ENCODE results near the gene SCG3.

Gene SCG3

DNA sequence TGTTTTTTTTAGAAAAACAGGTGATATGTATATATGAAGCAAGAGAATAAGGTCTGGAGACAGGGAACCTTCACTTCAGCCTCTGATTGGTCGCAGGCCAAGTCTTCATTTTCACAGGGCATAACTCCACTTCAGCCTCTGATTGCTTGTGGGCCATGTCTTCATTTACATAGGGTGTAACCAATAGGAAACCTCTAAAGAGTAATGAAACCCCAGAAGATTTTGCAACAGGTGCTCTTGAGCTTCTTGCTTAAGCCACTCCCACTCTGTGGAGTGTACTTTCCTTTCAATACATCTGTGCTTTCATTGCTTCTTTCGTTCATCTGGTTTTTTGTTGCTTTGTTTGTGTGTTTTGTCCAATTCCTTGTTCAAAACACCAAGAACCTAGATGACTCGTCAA is 22.6 kb upstream of the SCG3 start:
- Histone ChIP-seq H3K27ac (ENCODE audit: low read depth, low read length, severe bottlenecking) (no peak overlapping the region), H3K36me3 (ENCODE audit: control insufficient read depth, insufficient read depth, low read length) (no peaks in the 10 kb centered on the region), H3K9me3 (ENCODE audit: control insufficient read depth, low read length) (no peaks in the 10 kb centered on the region), H3K4me3 (ENCODE audit: extremely low read depth, insufficient read depth, low read length, poor library complexity, severe bottlenecking) (no peak overlapping the region), H3K4me1 (ENCODE audit: control insufficient read depth, insufficient read depth, low read length, poor library complexity, severe bottlenecking) (no peaks in the 10 kb centered on the region)
- WGBS, 2 experiments (ENCODE audit: insufficient coverage in 2 of 2), result 90 to 100% methylated on average over 1 to 2 of the region's 3 CpGs

DNA sequence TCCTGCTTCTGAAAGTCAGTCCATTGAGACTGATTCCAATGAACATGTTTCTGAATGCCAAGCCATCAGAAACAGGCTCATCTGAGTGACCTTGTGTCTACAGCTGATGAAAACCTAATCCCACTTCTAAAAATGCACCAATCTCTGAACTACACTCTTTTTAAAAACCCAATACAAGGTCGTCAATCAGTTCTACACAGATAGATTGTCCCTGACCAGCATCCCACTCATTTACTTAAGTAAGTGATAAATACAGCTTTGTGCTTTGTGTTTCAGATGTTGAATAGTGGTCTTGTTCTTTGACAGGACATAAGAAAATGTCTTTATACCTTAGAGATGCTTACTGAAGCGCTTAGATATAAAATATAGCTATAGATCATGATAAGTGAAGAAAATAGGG is 20.2 kb upstream of the SCG3 start:
- no CpG with 5 or more reads among the region's 2 CpGs for WGBS, 2 experiments (ENCODE audit: insufficient coverage in 2 of 2)
- no peaks in the 10 kb centered on the region for H3K4me1 ChIP-seq (ENCODE audit: control insufficient read depth, insufficient read depth, low read length, poor library complexity, severe bottlenecking)

DNA sequence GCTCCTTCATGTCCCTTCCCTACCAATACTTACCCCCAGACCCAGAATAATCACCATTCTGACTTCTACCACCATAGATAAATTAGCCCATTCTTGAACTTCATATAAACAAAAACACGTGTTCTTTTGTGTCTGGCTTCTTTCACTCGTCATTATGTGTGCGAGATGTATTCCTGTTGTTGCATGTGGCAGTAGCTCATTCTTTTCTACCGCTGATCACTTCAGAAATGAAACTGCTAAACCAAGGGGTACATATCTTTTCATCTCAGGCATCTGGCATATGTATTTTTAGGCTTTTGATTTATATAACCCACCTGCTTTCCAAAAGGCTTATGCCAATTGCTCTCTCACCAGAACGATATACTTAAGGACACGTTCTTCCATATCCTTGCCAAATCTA is 13.8 kb upstream of the SCG3 start:
- Histone ChIP-seq H3K36me3 (ENCODE audit: control insufficient read depth, insufficient read depth, low read length) (no peaks in the 10 kb centered on the region), H3K4me3 (ENCODE audit: extremely low read depth, insufficient read depth, low read length, poor library complexity, severe bottlenecking) (no peak overlapping the region)
- WGBS, 2 experiments (ENCODE audit: insufficient coverage in 2 of 2), result 94 to 100% methylated on average over 3 to 6 of the region's 6 CpGs

More for the DNA sequence above, 20.2 kb upstream of the SCG3 start:
- Histone ChIP-seq H3K9me3 (ENCODE audit: control insufficient read depth, low read length) (no peaks in the 10 kb centered on the region), H3K4me3 (ENCODE audit: extremely low read depth, insufficient read depth, low read length, poor library complexity, severe bottlenecking) (no peak overlapping the region), H3K36me3 (ENCODE audit: control insufficient read depth, insufficient read depth, low read length) (no peaks in the 10 kb centered on the region), H3K27ac (ENCODE audit: low read depth, low read length, severe bottlenecking) (no peak overlapping the region)

DNA sequence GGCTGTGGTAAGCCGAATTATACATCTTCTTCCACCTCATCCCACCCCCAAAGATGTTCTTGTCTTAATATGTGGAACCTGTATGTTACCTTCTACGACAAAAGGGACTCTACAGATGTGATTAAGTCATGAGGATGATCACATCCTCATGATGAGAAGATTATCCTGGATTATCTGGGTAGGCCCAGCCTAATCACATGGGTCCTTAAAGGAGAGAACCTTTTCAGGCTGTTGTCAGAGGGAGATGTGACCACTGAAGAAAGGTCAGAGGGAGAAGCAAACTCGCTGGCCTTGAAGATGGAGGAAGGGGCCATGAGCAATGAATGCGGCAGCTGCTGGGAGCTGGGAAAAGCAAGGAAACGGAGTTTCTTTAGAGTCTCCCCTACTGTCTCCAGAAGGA is 12.9 kb upstream of the SCG3 start:
- Histone ChIP-seq H3K4me1 (ENCODE audit: control insufficient read depth, insufficient read depth, low read length, poor library complexity, severe bottlenecking) (peaks cover 7% of the 10 kb centered on the region), H3K9me3 (ENCODE audit: control insufficient read depth, low read length) (no peaks in the 10 kb centered on the region), H3K4me3 (ENCODE audit: extremely low read depth, insufficient read depth, low read length, poor library complexity, severe bottlenecking) (no peak overlapping the region), H3K27ac (ENCODE audit: low read depth, low read length, severe bottlenecking) (no peak overlapping the region), H3K36me3 (ENCODE audit: control insufficient read depth, insufficient read depth, low read length) (no peaks in the 10 kb centered on the region)
- WGBS, 2 experiments (ENCODE audit: insufficient coverage in 2 of 2), result 85 to 92% methylated on average over 4 of the region's 5 CpGs

More for the DNA sequence above, 13.8 kb upstream of the SCG3 start:
- Histone ChIP-seq H3K9me3 (ENCODE audit: control insufficient read depth, low read length) (no peaks in the 10 kb centered on the region), H3K4me1 (ENCODE audit: control insufficient read depth, insufficient read depth, low read length, poor library complexity, severe bottlenecking) (peaks cover 6% of the 10 kb centered on the region), H3K27ac (ENCODE audit: low read depth, low read length, severe bottlenecking) (no peak overlapping the region)

DNA sequence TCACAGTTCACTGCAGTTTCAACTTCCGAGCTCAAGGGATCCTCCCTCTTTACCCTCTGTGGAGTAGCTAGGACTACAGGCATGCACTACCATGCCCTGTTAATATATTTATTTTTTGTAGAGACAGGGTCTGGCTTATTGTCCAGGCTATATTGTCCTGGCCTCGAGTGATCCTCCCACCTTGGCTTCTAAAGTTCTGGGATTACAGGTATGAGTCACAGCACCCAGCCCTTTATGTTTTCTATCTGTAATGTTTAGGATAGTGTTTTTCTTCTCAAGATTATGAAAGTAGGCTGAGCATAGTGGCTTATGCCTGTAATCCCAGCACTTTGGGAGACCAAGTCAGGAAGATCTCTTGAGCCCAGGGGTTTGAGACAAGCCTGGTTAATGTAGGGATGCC is 11.9 kb upstream of the SCG3 start:
- 60 to 100% methylated on average over 1 of the region's 2 CpGs for WGBS, 2 experiments (ENCODE audit: insufficient coverage in 2 of 2)
- Histone ChIP-seq H3K9me3 (ENCODE audit: control insufficient read depth, low read length) (no peaks in the 10 kb centered on the region), H3K27ac (ENCODE audit: low read depth, low read length, severe bottlenecking) (no peak overlapping the region), H3K36me3 (ENCODE audit: control insufficient read depth, insufficient read depth, low read length) (no peaks in the 10 kb centered on the region), H3K4me3 (ENCODE audit: extremely low read depth, insufficient read depth, low read length, poor library complexity, severe bottlenecking) (no peak overlapping the region), H3K4me1 (ENCODE audit: control insufficient read depth, insufficient read depth, low read length, poor library complexity, severe bottlenecking) (peaks cover 7% of the 10 kb centered on the region)

DNA sequence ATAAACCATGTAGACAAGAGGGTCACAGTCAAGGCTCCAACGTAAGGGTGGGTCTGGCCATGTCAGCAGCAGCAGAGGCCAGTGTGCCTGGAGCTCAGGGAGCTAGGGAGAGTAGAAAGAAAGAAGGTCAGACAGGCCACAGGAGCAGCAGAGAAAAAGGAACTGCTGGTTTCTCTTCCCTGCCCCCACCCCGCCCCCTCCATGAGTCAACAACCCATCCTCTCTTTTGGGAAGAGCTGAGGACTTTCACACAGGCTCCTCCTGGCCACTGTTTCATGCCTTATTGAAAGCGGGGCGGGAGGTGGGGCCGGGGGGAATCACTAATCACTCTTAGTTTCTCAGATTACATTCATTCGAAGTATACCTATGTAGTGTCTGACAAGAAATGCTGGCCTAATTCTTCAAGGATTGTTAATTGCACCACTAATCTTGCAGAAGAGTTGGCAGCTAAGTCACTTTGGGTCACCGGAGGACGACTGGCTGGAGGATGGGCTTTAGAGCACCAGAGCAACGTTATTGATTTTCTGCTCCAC is 9.1 kb upstream of the SCG3 start:
- H3K4me3 ChIP-seq (ENCODE audit: extremely low read depth, insufficient read depth, low read length, poor library complexity, severe bottlenecking), result no peak overlapping the region
- no peak overlapping the region for H3K27ac ChIP-seq (ENCODE audit: low read depth, low read length, severe bottlenecking)
- no peaks in the 10 kb centered on the region for H3K36me3 ChIP-seq (ENCODE audit: control insufficient read depth, insufficient read depth, low read length)
- H3K4me1 ChIP-seq (ENCODE audit: control insufficient read depth, insufficient read depth, low read length, poor library complexity, severe bottlenecking), result peaks cover 7% of the 10 kb centered on the region
- 64 to 69% methylated on average over 2 to 3 of the region's 9 CpGs for WGBS, 2 experiments (ENCODE audit: insufficient coverage in 2 of 2)
- H3K9me3 ChIP-seq (ENCODE audit: control insufficient read depth, low read length), result no peaks in the 10 kb centered on the region

DNA sequence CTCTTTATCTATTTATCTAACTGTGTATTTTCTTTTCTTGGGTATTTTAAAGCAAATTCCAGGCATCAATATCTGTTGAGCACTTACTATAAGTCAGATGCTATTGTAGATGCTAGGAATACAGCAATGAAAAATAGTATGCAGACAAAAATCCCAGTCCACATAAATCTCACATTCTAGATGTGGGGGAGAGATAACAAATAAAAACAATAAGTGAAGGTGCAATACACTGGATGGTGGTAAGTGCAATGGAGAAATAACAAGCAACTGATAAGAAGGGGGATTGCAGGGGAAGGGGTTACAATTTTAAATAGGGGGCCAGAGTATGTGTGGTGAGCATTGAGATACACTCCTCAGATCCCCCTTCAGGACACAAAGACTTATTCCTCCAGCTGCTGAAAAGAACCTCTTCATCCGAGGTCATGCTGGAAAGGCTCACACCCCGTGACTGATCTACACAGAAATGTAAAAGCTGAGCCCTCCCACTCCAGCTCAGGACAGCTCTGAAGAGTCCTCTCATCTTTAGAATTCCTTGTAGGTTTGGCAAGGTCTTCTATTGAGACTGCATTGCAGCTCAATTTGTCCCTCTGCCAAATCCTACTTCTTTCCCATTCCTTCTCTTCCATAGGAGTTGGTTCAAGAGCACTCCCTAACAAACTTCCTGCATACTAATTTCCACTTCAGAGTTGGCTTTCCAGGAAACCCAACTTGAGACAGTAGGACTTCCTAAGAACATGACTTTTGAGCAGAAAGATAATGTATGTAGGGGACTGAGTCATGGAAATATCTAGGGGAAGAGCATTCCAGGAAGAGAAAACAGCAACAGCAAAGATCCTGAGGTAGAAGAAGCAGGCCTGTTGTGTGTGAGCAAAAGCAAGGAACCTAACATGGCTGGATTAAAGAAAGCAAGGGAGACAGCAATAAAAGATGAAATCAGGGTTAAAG is 8.1 kb upstream of the SCG3 start:
- Histone ChIP-seq H3K4me1 (ENCODE audit: control insufficient read depth, insufficient read depth, low read length, poor library complexity, severe bottlenecking) (peaks cover 7% of the 10 kb centered on the region), H3K9me3 (ENCODE audit: control insufficient read depth, low read length) (no peaks in the 10 kb centered on the region), H3K36me3 (ENCODE audit: control insufficient read depth, insufficient read depth, low read length) (no peaks in the 10 kb centered on the region), H3K4me3 (ENCODE audit: extremely low read depth, insufficient read depth, low read length, poor library complexity, severe bottlenecking) (no peak overlapping the region), H3K27ac (ENCODE audit: low read depth, low read length, severe bottlenecking) (no peak overlapping the region)
- WGBS, 2 experiments (ENCODE audit: insufficient coverage in 2 of 2), result 56 to 57% methylated on average over 1 to 2 of the region's 2 CpGs

DNA sequence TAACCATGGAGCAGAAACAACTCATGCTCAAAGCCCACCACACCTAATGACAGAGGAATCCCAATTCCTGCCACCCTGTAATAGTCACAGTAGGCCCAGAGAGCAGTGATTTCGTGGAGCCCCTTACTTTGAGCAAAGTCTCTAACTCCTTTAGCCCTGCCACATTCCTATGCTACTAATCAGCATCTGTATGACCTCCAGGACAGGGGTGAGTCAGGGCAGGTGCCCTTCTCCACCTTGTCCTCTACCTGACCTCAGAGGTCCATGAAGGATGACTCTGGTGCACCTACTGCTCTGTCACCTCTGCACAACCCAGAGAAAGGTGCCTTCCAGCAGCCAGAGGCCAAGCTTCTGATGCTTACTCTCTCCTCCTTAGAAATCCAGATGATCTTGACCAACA is 6.1 kb upstream of the SCG3 start:
- Histone ChIP-seq H3K36me3 (ENCODE audit: control insufficient read depth, insufficient read depth, low read length) (no peaks in the 10 kb centered on the region), H3K9me3 (ENCODE audit: control insufficient read depth, low read length) (no peaks in the 10 kb centered on the region), H3K27ac (ENCODE audit: low read depth, low read length, severe bottlenecking) (no peak overlapping the region), H3K4me1 (ENCODE audit: control insufficient read depth, insufficient read depth, low read length, poor library complexity, severe bottlenecking) (peaks cover 7% of the 10 kb centered on the region), H3K4me3 (ENCODE audit: extremely low read depth, insufficient read depth, low read length, poor library complexity, severe bottlenecking) (no peak overlapping the region)
- 67% methylated on average over 1 of the region's 1 CpG; no CpG with 5 or more reads in 1 of the 2 experiments for WGBS, 2 experiments (ENCODE audit: insufficient coverage in 2 of 2)

DNA sequence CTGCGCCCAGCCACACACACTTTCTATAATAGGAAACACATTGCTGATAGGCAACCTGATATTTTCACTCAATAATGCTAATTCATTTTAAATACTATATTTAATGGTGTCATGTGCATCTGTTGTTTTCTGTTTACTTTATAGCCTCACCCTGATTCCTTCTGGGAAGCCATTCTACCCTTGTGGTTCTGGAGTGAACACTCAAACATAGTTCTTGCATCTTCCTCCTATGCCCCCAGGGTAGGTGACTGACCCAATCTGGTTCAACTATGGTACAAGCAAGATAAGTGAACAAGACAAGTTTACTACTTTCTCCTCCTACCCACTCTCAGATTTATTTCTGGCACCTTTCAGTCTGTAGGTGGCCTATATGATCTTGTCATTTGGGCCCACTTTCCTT is 4.3 kb upstream of the SCG3 start:
- WGBS, 2 experiments (ENCODE audit: insufficient coverage in 2 of 2), result no CpG with 5 or more reads among the region's 1 CpG
- H3K36me3 ChIP-seq (ENCODE audit: control insufficient read depth, insufficient read depth, low read length), result no peaks in the 10 kb centered on the region
- no peak overlapping the region for H3K4me3 ChIP-seq (ENCODE audit: extremely low read depth, insufficient read depth, low read length, poor library complexity, severe bottlenecking)
- no peak overlapping the region for H3K27ac ChIP-seq (ENCODE audit: low read depth, low read length, severe bottlenecking)
- H3K9me3 ChIP-seq (ENCODE audit: control insufficient read depth, low read length), result no peaks in the 10 kb centered on the region
- H3K4me1 ChIP-seq (ENCODE audit: control insufficient read depth, insufficient read depth, low read length, poor library complexity, severe bottlenecking), result peaks cover 6% of the 10 kb centered on the region

DNA sequence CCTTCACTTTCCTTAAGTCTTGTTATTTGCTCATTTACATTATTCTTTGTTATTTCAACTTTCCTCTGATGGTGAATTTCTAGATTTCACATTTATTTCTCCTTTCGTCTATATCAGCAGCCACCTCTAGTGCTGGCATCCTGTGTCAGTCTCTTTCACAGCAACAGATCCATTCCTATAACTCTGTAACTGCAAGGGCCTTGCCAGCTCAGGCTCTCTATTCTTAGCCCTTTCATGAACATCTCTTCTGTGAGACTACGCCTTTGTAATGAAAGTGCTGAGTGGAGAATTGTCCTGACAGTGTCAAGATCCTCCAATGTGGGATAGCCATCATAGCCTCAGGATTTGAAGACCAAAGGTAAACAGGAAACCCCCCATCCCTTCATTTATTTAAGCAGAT is 3.9 kb upstream of the SCG3 start:
- Histone ChIP-seq H3K4me1 (ENCODE audit: control insufficient read depth, insufficient read depth, low read length, poor library complexity, severe bottlenecking) (peaks cover 1% of the 10 kb centered on the region), H3K4me3 (ENCODE audit: extremely low read depth, insufficient read depth, low read length, poor library complexity, severe bottlenecking) (no peak overlapping the region), H3K27ac (ENCODE audit: low read depth, low read length, severe bottlenecking) (no peak overlapping the region), H3K9me3 (ENCODE audit: control insufficient read depth, low read length) (no peaks in the 10 kb centered on the region), H3K36me3 (ENCODE audit: control insufficient read depth, insufficient read depth, low read length) (no peaks in the 10 kb centered on the region)
- 100% methylated on average over 1 to 2 of the region's 2 CpGs for WGBS, 2 experiments (ENCODE audit: insufficient coverage in 2 of 2)

DNA sequence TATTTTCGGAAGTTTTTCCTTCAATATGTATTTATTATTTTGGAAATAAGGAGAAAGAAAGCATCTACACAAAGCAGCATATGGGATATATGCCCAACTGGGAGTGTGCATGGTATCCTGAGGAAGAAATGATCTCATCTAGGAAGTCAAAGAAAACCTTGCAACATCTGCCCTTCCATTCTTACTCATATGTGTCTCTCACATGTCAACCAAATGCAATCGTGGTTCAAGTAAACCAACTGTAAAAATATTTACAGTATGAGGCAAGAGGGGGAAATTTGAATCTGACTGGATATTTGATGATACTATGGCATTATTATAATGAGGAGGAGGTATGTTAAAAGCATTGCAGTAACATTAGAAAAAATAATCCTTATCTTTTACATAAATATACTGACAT is 3.2 kb upstream of the SCG3 start:
- Histone ChIP-seq H3K36me3 (ENCODE audit: control insufficient read depth, insufficient read depth, low read length) (no peaks in the 10 kb centered on the region), H3K4me3 (ENCODE audit: extremely low read depth, insufficient read depth, low read length, poor library complexity, severe bottlenecking) (no peak overlapping the region), H3K27ac (ENCODE audit: low read depth, low read length, severe bottlenecking) (no peak overlapping the region), H3K9me3 (ENCODE audit: control insufficient read depth, low read length) (no peaks in the 10 kb centered on the region), H3K4me1 (ENCODE audit: control insufficient read depth, insufficient read depth, low read length, poor library complexity, severe bottlenecking) (no peaks in the 10 kb centered on the region)
- WGBS, 2 experiments (ENCODE audit: insufficient coverage in 2 of 2), result no CpG with 5 or more reads among the region's 2 CpGs

Data from mesodermal cell (in vitro differentiated cells).